ENCODE results near the gene NEAT1. TPM values are rescaled to one million over a fixed set of nuclear protein-coding genes. Genes with fewer than 3 reads are reported as not detected.
"Not testable (repeated sequence)": the region's sequence is repeated elsewhere in the genome, so short reads cannot be mapped to it uniquely, and the experiment has no call there.

The NEAT1 gene
- total RNA-seq, 1 experiment from 2014 or later = 12.8 TPM

DNA sequence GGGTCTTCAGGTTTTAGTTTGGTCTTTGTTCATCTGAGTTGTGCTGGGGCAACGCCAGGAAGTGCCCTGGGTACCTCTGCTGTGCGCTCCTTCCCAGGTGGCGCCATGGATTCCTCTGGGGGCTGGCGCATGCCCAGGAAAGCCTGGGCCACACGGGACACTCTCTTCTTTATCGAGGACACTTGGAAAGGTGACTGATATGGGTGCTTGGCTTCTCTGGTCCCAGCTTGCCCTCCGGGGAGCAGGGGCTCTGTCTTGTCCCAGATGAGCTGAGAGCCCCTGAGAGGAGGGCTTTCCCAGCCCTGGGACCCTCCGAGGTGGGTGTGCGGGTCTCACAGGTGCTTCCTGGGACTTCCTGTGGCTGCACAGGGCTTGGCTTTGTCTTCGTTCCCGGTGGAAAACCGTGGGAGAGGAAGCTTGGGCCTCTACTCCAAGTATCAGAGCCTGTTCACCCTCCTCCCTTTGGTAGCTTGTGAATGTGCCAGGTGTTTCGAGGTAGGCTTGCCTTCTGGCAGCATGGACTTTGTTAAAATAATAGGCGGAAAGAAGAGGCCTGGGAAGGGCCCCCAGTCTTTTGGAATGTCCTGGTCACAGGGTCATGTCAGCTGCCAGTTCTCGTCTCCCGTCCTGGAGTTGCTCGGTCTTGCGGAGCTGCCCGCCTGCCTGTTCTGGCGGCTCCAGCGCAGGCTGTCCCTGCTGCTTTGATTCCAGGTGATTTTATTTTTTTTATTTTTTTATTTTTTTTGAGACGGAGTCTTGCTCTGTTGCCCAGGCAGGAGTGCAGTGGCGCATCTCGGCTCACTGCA is 10.1 kb upstream of the NEAT1 start:
- Histone ChIP-seq H3K27ac (peak overlapping the region; percentile 54), H3K9me3 (replicated peaks) (no peaks in the 10 kb centered on the region)
- DNase-seq = peak; percentile 42 to 58

GRCh38 chr11:65413077-65413664 is 9.4 kb upstream of the NEAT1 start:
- DNase-seq; H3K4me3 ChIP-seq; H3K27me3 ChIP-seq; H3K36me3 ChIP-seq; H3K27ac ChIP-seq; H3K9me3 ChIP-seq (replicated peaks): not testable (repeated sequence)
- peaks cover 34% of the 10 kb centered on the region for H3K4me1 ChIP-seq

More for the DNA sequence above, 10.1 kb upstream of the NEAT1 start:
- Histone ChIP-seq H3K36me3 (peaks cover under 1% of the 10 kb centered on the region), H3K4me3 (no peak overlapping the region), H3K4me1 (peaks cover 28% of the 10 kb centered on the region), H3K27me3 (no peaks in the 10 kb centered on the region)

DNA sequence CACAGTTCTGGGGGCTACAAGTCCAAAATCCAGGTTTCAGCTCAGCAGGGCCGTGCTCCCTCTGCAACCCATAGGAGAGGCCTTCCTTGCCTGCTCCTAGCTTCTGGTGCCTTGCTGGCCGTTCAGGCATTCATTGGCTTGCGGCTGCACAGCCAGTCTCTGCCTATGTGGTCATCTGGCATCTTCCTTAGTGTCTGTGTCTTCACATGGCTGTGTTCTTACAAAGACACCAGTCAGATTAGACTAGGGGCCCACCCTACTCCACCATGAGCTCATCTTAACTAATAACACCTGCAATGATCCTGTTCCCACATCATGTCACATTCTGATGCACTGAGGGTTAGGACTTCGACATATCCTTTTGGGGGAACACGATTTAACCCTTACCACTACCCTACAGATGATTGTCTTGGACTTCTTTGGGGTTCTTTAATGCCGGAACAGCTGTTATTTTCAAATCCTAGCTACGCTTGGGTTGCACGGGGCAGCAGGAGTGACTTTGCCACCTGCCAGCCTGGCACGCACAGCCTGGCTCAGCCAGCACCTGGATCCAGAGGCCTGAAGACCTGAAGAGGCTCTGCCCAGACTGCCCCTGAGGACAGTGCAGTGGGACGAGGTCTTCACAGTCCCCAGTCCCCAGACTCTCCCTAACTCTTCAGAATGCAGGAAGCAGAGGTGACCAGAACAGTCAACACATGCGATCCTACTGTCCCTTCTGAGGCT is 7.7 kb upstream of the NEAT1 start:
- no peak for DNase-seq
- Histone ChIP-seq H3K27ac (no peak overlapping the region), H3K4me3 (no peak overlapping the region), H3K36me3 (no peaks in the 10 kb centered on the region), H3K4me1 (peaks cover 44% of the 10 kb centered on the region), H3K9me3 (replicated peaks) (no peaks in the 10 kb centered on the region), H3K27me3 (no peaks in the 10 kb centered on the region)

- H3K4me3 ChIP-seq = no peak overlapping the region
- no peak for DNase-seq
- H3K36me3 ChIP-seq = no peaks in the 10 kb centered on the region
- H3K4me1 ChIP-seq = peaks cover 52% of the 10 kb centered on the region
- no peak overlapping the region for H3K27ac ChIP-seq
- no peaks in the 10 kb centered on the region for H3K9me3 ChIP-seq (replicated peaks)
- no peaks in the 10 kb centered on the region for H3K27me3 ChIP-seq
Measured at GRCh38 chr11:65415499-65416340, 6.9 kb upstream of the NEAT1 start.

DNA sequence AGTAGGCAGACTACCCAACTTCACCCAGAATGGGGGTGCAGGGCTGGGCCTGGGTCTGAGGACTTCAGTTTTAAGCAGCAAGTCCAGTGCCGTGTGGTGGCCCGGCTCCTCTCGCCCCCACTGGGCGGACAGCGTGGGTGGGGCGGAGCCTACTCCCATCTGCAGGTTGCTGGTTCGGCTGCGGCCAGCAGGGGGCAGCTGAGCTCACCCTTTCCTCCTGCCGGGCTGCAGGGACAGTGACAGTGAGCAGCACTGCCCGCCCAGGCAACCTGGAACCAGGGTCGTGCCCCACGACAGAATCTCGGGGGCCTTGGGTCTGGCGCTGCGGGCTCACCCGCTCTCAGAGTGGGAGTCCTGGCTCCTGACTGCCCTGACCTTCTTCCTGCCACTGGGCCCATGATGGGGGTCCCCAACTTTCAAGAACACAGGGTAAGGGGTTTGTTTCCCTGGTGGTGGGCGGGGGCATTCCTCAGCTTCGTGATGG is 6.2 kb upstream of the NEAT1 start:
- Histone ChIP-seq H3K36me3 (no peaks in the 10 kb centered on the region), H3K27ac (no peak overlapping the region), H3K9me3 (replicated peaks) (no peaks in the 10 kb centered on the region), H3K4me3 (no peak overlapping the region), H3K4me1 (peaks cover 54% of the 10 kb centered on the region), H3K27me3 (no peaks in the 10 kb centered on the region)
- DNase-seq = peak; percentile 82 to 86

- H3K4me3 ChIP-seq = no peak overlapping the region
- no peaks in the 10 kb centered on the region for H3K27me3 ChIP-seq
- H3K9me3 ChIP-seq (replicated peaks) = no peaks in the 10 kb centered on the region
- H3K36me3 ChIP-seq = no peaks in the 10 kb centered on the region
- H3K27ac ChIP-seq = no peak overlapping the region
- H3K4me1 ChIP-seq = peaks cover 54% of the 10 kb centered on the region
- no peak for DNase-seq
Measured at GRCh38 chr11:65416841-65417701, 5.5 kb upstream of the NEAT1 start.

- Histone ChIP-seq H3K4me3 (no peak overlapping the region), H3K4me1 (peaks cover 49% of the 10 kb centered on the region), H3K27me3 (no peaks in the 10 kb centered on the region), H3K36me3 (no peaks in the 10 kb centered on the region), H3K9me3 (replicated peaks) (no peaks in the 10 kb centered on the region), H3K27ac (peak overlapping the region; percentile 98)
- DNase-seq = peak in 1 of 2 experiments; percentile 54
Measured at GRCh38 chr11:65417702-65418430, 4.7 kb upstream of the NEAT1 start.

GRCh38 chr11:65418431-65418680 is 4.2 kb upstream of the NEAT1 start:
- H3K4me1 ChIP-seq = peaks cover 49% of the 10 kb centered on the region
- no peaks in the 10 kb centered on the region for H3K36me3 ChIP-seq
- H3K4me3 ChIP-seq = peak overlapping the region; percentile 44

DNA sequence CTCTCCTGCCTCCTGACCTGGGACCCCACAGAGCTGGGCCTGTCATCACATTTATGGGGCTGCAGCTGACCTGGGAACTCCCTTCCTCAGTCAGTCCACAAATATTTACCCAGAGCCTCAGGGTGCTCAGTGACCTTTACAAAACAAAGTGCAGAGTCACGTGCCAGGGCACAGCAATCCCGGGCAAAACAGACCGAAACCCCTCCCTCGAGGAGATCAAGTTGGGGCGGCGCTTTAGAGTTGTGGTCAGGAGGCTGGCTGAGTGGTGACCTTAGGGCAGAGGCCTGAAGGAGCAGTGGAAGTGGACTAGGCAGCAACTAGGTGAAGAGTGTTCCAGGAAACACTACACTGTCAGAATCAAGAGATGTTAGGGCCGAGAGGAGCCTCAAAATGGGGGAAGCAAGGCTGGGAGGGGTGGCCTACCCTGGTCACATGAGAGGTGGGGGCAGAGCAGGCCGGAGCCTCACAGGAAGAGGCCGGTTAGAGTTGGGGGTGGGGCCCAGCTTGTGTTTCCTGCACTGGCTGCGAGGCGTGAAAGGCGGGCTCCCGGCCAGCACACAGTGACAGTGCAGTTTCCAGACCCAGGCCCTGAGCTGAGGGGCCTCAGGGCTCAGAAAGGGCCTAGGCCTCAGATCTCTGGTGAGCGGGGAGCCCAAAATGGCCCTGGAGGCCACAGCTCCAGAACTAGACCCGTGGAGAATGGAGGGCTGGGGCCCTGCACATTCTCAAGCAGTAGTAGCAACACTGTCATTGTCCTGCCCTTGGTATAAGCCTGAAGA is 3.7 kb upstream of the NEAT1 start:
- peak; percentile 96 to 97 for DNase-seq
- peaks cover 49% of the 10 kb centered on the region for H3K4me1 ChIP-seq
- peak overlapping the region; percentile 98 for H3K27ac ChIP-seq
- H3K4me3 ChIP-seq = peak overlapping the region; percentile 44
- no peaks in the 10 kb centered on the region for H3K27me3 ChIP-seq
- H3K9me3 ChIP-seq (replicated peaks) = no peaks in the 10 kb centered on the region
- no peaks in the 10 kb centered on the region for H3K36me3 ChIP-seq

More at GRCh38 chr11:65418431-65418680, 4.2 kb upstream of the NEAT1 start:
- Histone ChIP-seq H3K27me3 (no peaks in the 10 kb centered on the region), H3K27ac (peak overlapping the region; percentile 98), H3K9me3 (replicated peaks) (no peaks in the 10 kb centered on the region)
- DNase-seq = peak in 1 of 2 experiments; percentile 45

GRCh38 chr11:65419460-65419771 is 3.2 kb upstream of the NEAT1 start:
- H3K36me3 ChIP-seq = no peaks in the 10 kb centered on the region
- H3K4me3 ChIP-seq = peak overlapping the region; percentile 44
- no peaks in the 10 kb centered on the region for H3K9me3 ChIP-seq (replicated peaks)
- H3K4me1 ChIP-seq = peaks cover 49% of the 10 kb centered on the region
- no peaks in the 10 kb centered on the region for H3K27me3 ChIP-seq
- DNase-seq = no peak
- peak overlapping the region; percentile 98 for H3K27ac ChIP-seq

DNA sequence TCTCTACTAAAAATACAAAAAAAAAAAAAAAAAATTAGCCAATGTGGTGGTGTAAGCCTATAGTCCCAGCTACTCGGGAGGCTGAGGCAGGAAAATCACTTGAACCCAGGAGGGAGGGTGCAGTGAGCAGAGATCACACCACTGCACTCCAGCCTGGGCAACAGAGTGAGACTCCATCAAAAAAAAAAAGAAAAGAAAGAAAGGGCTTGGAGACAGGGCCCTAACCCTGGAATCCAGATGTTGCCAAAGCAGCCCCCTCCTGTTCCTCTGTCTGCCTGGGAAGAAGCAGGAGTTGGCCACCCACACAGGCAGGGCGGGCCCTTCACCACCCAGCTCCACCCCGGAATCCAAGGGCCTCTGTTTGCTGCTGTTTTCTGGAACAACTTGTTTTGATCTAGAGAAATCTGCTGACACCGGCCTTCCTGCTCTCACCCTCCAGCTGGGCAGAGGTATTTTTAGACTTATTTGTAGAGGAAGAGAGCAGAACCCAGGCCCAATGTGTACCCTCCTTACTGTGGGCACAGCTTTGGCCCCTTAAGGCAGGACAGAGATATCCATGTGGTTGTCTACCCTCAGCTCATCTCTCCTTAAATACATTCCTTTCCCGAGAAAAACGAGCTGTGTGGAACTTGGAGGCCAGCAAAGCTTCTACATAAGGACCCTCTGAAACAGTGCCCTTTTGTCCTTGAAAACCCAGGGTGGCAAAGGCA is 2.7 kb upstream of the NEAT1 start:
- DNase-seq = peak; percentile 76 to 77
- H3K4me1 ChIP-seq = peaks cover 49% of the 10 kb centered on the region

GRCh38 chr11:65420506-65420905 is 2.1 kb upstream of the NEAT1 start:
- Histone ChIP-seq H3K4me3 (no peak overlapping the region), H3K36me3 (0 out of 2 replicates have a peak, but pooled peaks cover 3% of the 10 kb centered on the region), H3K27me3 (no peaks in the 10 kb centered on the region), H3K9me3 (replicated peaks) (no peaks in the 10 kb centered on the region), H3K27ac (peak overlapping the region; percentile 98), H3K4me1 (peaks cover 45% of the 10 kb centered on the region)
- DNase-seq = no peak

More for the DNA sequence above, 2.7 kb upstream of the NEAT1 start:
- Histone ChIP-seq H3K27me3 (no peaks in the 10 kb centered on the region), H3K9me3 (replicated peaks) (no peaks in the 10 kb centered on the region), H3K27ac (peak overlapping the region; percentile 98), H3K4me3 (peak overlapping the region; percentile 44; the same call in 1 of the 2 replicates), H3K36me3 (0 out of 2 replicates have a peak, but pooled peaks cover under 1% of the 10 kb centered on the region)

Measured in SJCRH30 (cell line).